Astrocyte of the spinal cord (primary cell): ENCODE results near the gene LRRC4.
A peak's percentile ranks its signal among the peaks of the same experiment; 100 is the strongest.

ENCODE experiments used
- DNase-seq: peaks from one replicate; pipeline ENCODE4 v3.0.0; 2011; ENCODE audit warnings: low read depth, low spot score
- H3K4me3 ChIP-seq: 2 replicates; pipeline ENCODE4 v1.5.1; 2011; ENCODE audit warnings: low read depth, mild to moderate bottlenecking, low read length, moderate library complexity
- CTCF ChIP-seq: IDR thresholded peaks from 2 replicates; pipeline ENCODE4 v1.5.1; 2012; ENCODE audit warnings: low read depth, mild to moderate bottlenecking, low read length, inconsistent platforms
- in situ Hi-C: cut with HindIII; loops from 2 replicates; pipeline ENCODE4 v1.10.0; 2017; ENCODE audit warnings: low sequenced_read_pairs

Gene LRRC4

GRCh38 chr7:128036226-128036940, 5.1 kb upstream of the LRRC4 start:
- no peak for TF ChIP-seq CTCF
- H3K4me3 ChIP-seq, result no peak overlapping the region
- DNase-seq, result no peak
- in situ Hi-C loops, result no loop called here

- in situ Hi-C loops, result no loop called here
- no peak overlapping the region for H3K4me3 ChIP-seq
- no peak for DNase-seq
- TF ChIP-seq CTCF, result peak; percentile 68
Measured at GRCh38 chr7:128035712-128036111, 4.5 kb upstream of the LRRC4 start.

- no peak overlapping the region for H3K4me3 ChIP-seq
- in situ Hi-C loops, result no loop called here
- no peak for TF ChIP-seq CTCF
- DNase-seq, result no peak
Measured at GRCh38 chr7:128034825-128035224, 3.6 kb upstream of the LRRC4 start.

- TF ChIP-seq CTCF, result no peak
- no peak overlapping the region for H3K4me3 ChIP-seq
- no peak for DNase-seq
Measured at GRCh38 chr7:128033246-128033645, 2.0 kb upstream of the LRRC4 start.

DNA sequence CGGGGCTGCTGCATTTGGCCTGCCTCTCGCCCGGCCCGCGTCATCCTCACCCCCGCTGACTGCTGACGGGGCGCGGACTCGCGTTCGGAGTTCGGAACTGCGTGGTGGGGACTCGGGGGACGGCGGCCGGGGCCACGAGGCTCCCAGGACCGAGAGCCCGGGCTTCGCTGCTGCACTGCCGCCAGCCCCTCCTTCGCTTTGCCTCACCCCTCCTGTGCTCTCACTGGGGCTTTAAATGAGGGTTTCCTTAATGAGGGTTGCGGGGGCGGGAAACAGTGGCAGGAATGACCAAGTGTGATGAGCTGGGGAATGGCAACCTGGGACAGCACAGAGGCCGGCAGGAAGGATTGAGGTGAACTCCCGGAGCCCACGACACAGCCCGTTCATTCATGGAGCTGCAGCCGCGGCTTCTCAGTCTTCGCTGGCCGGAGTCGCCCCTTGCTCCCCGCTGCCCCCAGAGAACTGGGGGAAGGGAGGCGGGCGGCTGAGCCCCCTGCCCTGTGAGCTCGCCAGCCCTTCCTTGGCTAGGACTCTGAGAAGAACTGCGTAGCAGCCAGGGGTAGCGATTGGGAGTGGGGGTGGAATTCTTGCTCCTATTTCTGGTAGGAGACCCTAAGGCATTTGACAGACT, 1.5 kb upstream of the LRRC4 start:
- in situ Hi-C loops, result no loop called here

More at GRCh38 chr7:128033246-128033645, 2.0 kb upstream of the LRRC4 start:
- in situ Hi-C loops, result no loop called here

More for the DNA sequence above, 1.5 kb upstream of the LRRC4 start:
- H3K4me3 ChIP-seq, result peak overlapping the region; percentile 1
- no peak for DNase-seq
- TF ChIP-seq CTCF, result no peak
